Peyer's patch (tissue), 4 donors: ENCODE measurements around the gene SMIM29.

ENCODE experiments used
- POLR2A ChIP-seq, 2 donors: fragments of 450-650 bp; IDR thresholded peaks; one replicate each; pipeline ENCODE4 v1.5.1; 2017; ENCODE audit warnings: antibody characterized with exemption in 2 of 2, mild to moderate bottlenecking in 2 of 2, moderate library complexity in 2 of 2
- TF ChIP-seq, protein P1 (sequence below), 6 experiments: fragments of 450-650 bp in 4 of 6; fragments of 200-600 bp in 2 of 6; sonication (generic) in 1 of 6; IDR thresholded peaks; one replicate each; pipeline ENCODE4 v1.5.1; 2017 to 2019; ENCODE audit warnings: antibody characterized with exemption in 6 of 6, mild to moderate bottlenecking in 3 of 6, moderate library complexity in 1 of 6

DNA sequence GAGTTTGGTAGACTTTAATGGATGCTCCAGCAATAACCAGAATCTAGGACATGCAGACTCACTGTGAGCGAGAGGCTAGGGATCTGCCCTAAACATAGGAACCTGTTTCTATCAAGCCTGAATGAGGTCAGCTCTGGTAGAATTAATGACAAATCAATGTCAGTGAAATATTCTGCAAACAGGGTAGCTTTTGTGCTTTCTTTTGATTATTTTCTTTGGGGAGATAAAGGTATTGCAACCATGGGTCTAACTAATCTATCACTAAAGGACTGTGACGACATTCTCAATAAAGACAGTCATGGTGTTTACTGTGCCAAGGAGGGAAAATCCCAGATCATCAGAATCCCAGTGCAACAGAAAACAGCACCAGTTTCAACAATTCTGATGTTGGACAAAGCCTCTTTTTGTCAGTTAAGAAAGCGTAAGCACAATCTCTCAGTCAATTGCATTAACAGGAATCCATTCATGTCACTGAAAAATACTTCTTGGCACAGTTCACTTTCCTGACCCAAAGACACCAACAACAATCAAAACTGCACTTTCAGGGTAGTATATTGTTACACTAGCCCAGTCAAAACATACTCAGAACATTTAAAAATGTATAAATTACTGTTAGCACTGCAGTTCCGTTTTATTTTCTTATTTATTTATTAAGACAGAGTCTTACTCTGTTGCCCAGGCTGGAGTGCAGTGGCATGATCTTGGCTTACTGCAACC is 36.8 kb upstream of the SMIM29 start:
- TF ChIP-seq, protein P1, sequence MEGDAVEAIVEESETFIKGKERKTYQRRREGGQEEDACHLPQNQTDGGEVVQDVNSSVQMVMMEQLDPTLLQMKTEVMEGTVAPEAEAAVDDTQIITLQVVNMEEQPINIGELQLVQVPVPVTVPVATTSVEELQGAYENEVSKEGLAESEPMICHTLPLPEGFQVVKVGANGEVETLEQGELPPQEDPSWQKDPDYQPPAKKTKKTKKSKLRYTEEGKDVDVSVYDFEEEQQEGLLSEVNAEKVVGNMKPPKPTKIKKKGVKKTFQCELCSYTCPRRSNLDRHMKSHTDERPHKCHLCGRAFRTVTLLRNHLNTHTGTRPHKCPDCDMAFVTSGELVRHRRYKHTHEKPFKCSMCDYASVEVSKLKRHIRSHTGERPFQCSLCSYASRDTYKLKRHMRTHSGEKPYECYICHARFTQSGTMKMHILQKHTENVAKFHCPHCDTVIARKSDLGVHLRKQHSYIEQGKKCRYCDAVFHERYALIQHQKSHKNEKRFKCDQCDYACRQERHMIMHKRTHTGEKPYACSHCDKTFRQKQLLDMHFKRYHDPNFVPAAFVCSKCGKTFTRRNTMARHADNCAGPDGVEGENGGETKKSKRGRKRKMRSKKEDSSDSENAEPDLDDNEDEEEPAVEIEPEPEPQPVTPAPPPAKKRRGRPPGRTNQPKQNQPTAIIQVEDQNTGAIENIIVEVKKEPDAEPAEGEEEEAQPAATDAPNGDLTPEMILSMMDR (IDR thresholded peaks at IDR 0.05), result no peak
- no peak for TF ChIP-seq POLR2A (IDR thresholded peaks at IDR 0.05)
